Measurements from ENCODE around the gene TOR2A. TPM values are rescaled to one million over a fixed set of nuclear protein-coding genes. Genes with fewer than 3 reads are reported as not detected.

TOR2A gene
- total and polyA plus RNA-seq, 9 of the 15 experiments (the other 6 are each of a cell fraction or from before 2014, with no cell fraction given): 0.80 to 25.9 (median 11.1) TPM

GRCh38 chr9:127776195-127776923, 41.3 kb upstream of the TOR2A start (continued):
- no peak for TF ChIP-seq FOSL1 (tag; conservative IDR thresholded peaks at IDR 0.05)
- no peak for TF ChIP-seq ZNF354B (CRISPR knock-in tag; IDR thresholded peaks at IDR 0.05)
- TF ChIP-seq CSDE1 (IDR thresholded peaks at IDR 0.05): no peak
- no peak for TF ChIP-seq ELF1 (tag; IDR thresholded peaks at IDR 0.05)
- no peak for TF ChIP-seq KAT7 (CRISPR knock-in tag; IDR thresholded peaks at IDR 0.05; ENCODE audit: borderline replicate concordance)
- no peak for TF ChIP-seq TAF9B (IDR thresholded peaks at IDR 0.05; ENCODE audit: partially characterized antibody)
- no peak for TF ChIP-seq ZNF212 (CRISPR knock-in tag; IDR thresholded peaks at IDR 0.05)
- TF ChIP-seq SOX6 (IDR thresholded peaks at IDR 0.05): 0 out of 2 replicates have a peak, but pooled peaks have one; percentile 20
- no peak for TF ChIP-seq ZNF324 (CRISPR knock-in tag; IDR thresholded peaks at IDR 0.05)
- no peak for TF ChIP-seq ZNF584 (CRISPR knock-in tag; IDR thresholded peaks at IDR 0.05; ENCODE audit: low read depth)
- TF ChIP-seq GTF2F1 (IDR thresholded peaks at IDR 0.05; ENCODE audit: low read depth, low read length): no peak
- TF ChIP-seq CEBPB (tag; IDR thresholded peaks at IDR 0.05): no peak
- no peak for TF ChIP-seq TAL1 (IDR thresholded peaks at IDR 0.05)
- TF ChIP-seq HDAC6 (IDR thresholded peaks at IDR 0.05; ENCODE audit: low read depth, low read length): no peak
- peak; percentile 57 to 74 for TF ChIP-seq KDM1A (IDR thresholded peaks at IDR 0.05)
- TF ChIP-seq FOXA3 (CRISPR knock-in tag; conservative IDR thresholded peaks at IDR 0.05 in 1 of 2, IDR thresholded peaks at IDR 0.05 in 1 of 2): peak in 1 of 2 experiments; percentile 29; a peak in 1 of 4 replicates
- TF ChIP-seq ZSCAN29 (IDR thresholded peaks at IDR 0.05): no peak
- TF ChIP-seq MAFF (IDR thresholded peaks at IDR 0.05; ENCODE audit: low read length): peak; percentile 63; the same call in 1 of the 2 replicates
- no peak for TF ChIP-seq ZBTB26 (CRISPR knock-in tag; IDR thresholded peaks at IDR 0.05)
- no peak for TF ChIP-seq TFE3 (CRISPR knock-in tag; IDR thresholded peaks at IDR 0.05)
- no peak; the same call in 1 of the 2 replicates for TF ChIP-seq CBX1 (IDR thresholded peaks at IDR 0.05; ENCODE audit: low read depth)
- TF ChIP-seq NCOA6 (IDR thresholded peaks at IDR 0.05): no peak
